Astrocyte (in vitro differentiated cells and primary cell): ENCODE results near the gene TACR1.

Experiments used
- EZH2 ChIP-seq: IDR thresholded peaks from 2 replicates; pipeline ENCODE4 v1.6.1; 2012; ENCODE audit warnings: mild to moderate bottlenecking, low read length, inconsistent platforms; ENCODE audit not compliant: insufficient read depth
- TF ChIP-seq, protein P1 (sequence below): IDR thresholded peaks from 2 replicates; pipeline ENCODE4 v1.5.1; 2011; ENCODE audit warnings: low read depth, mild to moderate bottlenecking, inconsistent platforms, low read length, moderate library complexity; ENCODE audit not compliant: insufficient read depth

DNA sequence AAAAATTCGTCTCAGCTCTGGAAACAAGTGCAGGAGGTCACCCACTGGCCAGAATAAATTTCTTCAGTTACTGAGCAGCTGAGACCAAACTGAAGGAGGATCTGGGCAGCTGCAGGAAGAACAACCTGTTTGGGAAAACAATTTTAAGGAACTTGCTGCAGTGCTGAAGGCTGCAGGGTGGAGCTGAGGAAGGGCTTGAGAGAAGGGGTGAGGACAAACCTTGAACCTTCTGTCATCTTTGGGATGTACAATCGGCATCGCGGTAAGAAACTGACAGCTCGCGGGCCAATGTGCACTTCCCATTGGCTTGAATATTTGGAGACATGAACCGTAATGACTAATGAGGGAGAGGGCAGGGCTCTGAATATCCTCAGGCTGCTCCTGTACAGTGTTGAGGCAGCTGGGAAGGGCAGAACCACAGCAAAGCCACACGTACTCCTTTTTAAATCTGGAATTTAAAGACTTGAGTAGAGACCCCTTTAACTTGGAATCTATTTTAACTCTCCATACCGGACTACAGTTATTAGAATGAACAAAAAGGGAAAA is 90.3 kb downstream of the TACR1 start:
- no peak for TF ChIP-seq EZH2
- TF ChIP-seq, protein P1, sequence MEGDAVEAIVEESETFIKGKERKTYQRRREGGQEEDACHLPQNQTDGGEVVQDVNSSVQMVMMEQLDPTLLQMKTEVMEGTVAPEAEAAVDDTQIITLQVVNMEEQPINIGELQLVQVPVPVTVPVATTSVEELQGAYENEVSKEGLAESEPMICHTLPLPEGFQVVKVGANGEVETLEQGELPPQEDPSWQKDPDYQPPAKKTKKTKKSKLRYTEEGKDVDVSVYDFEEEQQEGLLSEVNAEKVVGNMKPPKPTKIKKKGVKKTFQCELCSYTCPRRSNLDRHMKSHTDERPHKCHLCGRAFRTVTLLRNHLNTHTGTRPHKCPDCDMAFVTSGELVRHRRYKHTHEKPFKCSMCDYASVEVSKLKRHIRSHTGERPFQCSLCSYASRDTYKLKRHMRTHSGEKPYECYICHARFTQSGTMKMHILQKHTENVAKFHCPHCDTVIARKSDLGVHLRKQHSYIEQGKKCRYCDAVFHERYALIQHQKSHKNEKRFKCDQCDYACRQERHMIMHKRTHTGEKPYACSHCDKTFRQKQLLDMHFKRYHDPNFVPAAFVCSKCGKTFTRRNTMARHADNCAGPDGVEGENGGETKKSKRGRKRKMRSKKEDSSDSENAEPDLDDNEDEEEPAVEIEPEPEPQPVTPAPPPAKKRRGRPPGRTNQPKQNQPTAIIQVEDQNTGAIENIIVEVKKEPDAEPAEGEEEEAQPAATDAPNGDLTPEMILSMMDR = no peak
